GM10266 (cell line): Measurements from ENCODE around the gene RADIL.

Experiments used
- DNase-seq: peaks from one replicate; pipeline ENCODE4 v3.0.0; 2012; ENCODE audit errors: extremely low spot score
- TF ChIP-seq, protein P1 (sequence below): IDR thresholded peaks from 2 replicates; pipeline ENCODE4 v1.5.1; 2012; ENCODE audit warnings: mild to moderate bottlenecking, low read depth; ENCODE audit not compliant: control insufficient read depth, insufficient read depth; ENCODE audit errors: missing control alignments

The RADIL gene

DNA sequence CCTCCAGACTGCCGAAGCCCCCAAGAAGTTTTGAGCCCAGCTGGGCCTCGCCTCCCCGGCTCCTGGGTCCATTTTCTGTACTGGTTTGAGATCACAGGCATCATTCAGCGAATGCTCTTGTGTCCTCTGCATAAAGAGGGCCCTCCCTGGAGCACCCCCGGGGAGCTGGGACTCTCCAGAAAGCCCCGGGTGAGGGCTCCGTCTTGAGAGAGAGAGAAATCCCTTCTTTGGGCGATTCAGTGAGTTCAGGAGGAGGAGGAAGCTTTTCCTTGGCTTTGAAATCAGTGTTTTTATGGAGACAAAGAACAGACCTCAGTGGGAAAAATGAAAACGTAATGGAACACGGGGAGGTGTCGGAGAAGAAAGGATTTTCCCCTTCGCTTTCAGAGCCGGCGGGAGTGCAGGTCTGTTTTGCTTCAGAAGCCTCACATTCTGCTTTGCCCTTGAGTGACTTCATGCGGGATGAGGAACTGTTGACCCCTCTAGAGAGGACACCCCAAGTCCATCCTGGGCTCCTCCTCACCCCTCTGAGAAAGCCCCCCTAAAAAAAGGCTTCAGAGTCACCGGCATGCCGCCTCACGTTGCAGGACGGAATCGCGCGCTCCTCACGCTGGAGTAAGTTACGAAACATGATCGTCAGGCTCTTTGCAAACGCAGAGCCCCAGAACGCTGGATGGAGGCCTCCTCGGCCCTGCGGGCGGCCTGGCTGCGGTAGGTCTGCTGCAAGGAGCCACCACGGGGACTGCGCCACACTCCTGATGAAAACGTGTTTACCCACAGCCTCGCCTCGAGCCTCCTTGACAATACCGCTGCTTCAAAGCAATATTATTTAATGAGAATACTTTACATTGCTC lies 116.6 kb downstream of the RADIL start:
- TF ChIP-seq, protein P1, sequence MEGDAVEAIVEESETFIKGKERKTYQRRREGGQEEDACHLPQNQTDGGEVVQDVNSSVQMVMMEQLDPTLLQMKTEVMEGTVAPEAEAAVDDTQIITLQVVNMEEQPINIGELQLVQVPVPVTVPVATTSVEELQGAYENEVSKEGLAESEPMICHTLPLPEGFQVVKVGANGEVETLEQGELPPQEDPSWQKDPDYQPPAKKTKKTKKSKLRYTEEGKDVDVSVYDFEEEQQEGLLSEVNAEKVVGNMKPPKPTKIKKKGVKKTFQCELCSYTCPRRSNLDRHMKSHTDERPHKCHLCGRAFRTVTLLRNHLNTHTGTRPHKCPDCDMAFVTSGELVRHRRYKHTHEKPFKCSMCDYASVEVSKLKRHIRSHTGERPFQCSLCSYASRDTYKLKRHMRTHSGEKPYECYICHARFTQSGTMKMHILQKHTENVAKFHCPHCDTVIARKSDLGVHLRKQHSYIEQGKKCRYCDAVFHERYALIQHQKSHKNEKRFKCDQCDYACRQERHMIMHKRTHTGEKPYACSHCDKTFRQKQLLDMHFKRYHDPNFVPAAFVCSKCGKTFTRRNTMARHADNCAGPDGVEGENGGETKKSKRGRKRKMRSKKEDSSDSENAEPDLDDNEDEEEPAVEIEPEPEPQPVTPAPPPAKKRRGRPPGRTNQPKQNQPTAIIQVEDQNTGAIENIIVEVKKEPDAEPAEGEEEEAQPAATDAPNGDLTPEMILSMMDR, result no peak
- no peak for DNase-seq

DNA sequence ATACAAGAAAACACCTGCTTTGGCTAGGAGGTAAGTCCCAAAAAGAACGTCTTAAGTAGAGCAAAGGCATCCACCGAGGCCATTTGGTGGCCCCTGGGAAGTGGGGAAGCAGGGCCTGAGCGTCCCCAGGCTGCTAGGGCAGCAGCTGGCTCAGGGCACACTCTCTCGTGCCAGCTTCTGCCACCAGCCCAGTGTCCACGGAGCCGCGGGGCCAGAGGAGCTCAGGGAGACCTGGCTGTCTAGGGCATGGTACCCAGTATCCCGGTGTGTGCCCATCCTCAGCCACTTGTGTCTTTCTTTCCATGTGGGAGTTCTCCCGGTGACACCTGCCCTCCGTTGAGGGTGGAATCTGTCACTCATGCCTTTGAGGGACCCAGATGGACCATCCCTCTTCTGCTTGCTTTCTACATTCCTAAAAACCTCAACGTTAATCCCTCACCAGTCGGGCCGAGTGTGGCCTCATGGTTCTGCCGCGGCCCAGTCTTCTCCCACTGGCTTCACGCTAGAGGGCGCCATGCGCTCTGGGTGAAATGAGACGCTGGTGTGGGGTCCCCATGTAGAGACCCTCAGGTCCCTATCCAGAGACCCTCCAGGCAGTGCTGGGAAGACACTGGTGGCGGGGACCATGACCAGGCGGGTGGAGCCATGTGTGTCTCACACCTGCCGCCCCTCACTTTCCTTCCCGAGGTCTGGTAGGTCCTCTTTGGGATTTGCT lies 117.6 kb downstream of the RADIL start:
- TF ChIP-seq, protein P1, result no peak
- no peak for DNase-seq

DNA sequence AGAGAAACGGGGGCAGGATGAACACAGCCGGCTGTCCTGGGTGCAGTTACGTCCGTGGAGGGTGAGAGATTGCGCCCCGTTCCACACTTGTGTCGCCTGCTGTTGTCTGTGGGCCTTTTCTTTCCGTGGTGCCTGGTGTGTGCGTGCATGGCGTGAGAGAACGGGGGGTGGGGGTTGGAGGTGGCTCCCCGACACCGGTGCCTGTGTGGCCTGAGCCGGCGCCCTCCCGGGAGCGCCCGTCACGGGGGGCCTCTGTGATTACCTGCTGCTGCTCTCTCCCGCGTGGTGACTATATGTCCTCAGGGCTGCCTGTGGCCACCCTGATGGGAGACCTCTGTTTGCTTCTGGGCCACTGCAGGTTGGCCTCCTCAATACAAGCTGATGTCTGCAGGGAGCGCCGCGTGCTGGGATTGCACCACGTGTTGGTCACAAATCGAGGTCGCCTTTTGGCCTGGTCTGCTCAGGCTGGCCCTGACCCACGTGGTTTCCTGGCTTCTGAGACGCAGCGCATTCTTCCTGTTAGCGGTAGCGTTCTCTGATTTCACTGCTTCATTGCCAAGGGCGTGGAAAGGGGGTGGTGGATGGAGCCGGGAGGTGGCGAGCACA lies 119.0 kb downstream of the RADIL start:
- no peak for DNase-seq
- TF ChIP-seq, protein P1, result no peak

DNA sequence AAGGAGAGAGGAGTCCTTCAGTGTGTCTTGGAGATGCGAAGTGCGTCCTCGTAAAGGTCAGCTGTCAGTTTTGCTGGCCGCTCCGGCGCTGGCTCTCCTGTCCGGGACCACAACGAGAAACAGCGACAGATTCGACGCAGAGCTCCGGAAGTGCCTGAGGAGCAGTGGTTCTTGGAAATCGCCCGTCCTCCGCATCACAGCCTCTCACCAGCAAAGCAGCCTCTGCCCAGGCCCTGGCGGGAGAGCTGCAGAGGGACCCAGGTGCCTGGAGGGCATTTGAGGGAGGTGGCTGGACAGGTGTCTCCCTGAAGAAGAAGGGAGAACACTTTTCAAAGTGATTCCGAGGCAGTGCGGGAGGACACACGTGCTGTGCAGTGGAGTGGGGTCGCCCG lies 119.7 kb downstream of the RADIL start:
- TF ChIP-seq, protein P1, result no peak
- no peak for DNase-seq

DNA sequence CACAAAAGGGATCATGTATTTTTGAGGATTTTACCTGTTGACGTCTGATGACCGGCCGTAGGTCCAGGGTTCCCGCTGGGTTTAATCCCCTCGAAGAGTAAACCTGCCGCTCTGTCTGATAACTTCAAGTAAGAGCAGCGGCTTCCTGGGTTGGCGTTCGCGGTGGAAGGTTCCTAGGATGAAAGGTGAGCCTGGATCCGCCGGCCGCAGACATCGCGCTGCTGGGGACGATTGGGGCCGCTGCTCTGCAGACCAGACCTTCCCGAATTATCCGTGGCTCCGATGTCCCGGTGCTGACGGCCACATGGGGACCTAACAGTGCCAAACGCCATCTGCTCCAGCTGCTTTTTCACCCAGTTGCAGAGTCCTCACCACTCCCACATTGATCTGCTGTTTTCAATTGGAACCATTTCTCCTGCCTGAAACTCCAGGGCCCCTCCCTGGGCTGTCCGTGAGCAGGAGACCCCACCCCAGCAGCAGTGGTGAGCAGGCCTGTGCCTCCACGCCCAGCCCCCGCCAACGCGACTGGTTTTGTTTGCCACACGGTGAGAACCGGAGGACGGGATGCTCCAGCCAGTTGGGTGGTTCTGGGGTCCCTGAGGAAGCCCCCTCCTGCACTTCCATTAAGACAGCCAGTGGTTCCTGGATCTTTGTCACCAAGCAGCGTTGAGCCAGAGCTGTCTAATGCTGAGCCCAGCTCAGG lies 120.3 kb downstream of the RADIL start:
- TF ChIP-seq, protein P1, result no peak
- no peak for DNase-seq

DNA sequence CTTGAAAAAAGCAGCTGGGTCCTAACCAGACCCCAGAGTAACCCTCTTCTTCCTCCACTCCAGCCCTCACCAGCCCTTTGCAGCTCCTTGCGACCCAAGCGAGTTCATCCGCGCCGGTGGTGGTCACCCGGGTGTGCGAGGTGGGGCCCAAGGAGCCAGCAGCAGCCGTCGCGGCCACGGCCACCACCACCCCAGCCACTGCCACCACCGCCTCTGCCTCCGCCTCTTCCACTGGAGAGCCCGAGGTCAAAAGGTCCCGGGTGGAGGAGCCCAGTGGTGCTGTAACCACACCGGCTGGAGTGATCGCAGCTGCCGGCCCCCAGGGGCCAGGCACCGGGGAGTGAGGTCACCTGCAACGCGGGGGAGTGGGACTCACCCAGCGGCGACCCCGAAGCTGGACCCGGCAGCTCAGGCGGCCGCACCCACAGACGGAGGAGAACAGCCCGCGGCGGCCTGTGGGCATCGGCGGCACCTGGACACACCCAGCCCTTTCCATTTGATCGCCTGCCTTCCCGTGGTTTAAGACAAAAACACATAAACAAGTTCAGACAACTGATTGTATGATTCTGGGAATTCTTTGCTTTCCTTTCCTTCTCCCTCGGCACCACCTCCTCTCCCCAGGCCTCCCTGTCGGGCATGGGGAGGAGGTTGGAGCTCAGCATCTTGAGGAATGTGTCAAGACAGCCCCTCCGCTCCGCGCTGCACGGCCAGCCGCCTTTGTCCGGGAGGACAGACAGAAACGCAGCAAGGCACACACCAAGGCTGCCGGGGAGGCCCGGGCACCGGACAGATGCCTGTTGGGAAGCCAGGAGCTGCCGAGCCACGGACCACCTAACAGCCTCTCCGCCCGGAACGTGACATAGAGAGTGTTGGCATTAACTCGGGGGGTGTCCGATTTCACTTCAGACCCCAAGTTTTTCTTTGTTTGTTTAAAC lies 121.1 kb downstream of the RADIL start:
- DNase-seq, result no peak
- TF ChIP-seq, protein P1, result no peak
